Activated CD8-positive, alpha-beta memory T cell treated with anti-CD3 and anti-CD28 coated beads for 24 hours (primary cell): ENCODE measurements around the gene ATE1.
A peak's percentile ranks its signal among the peaks of the same experiment; 100 is the strongest.
"Not testable (repeated sequence)": the region's sequence is repeated elsewhere in the genome, so short reads cannot be mapped to it uniquely, and the experiment has no call there.

Source experiments
- DNase-seq: peaks from one replicate; pipeline ENCODE4 v3.0.0-alpha.2; 2020

ATE1 gene

DNA sequence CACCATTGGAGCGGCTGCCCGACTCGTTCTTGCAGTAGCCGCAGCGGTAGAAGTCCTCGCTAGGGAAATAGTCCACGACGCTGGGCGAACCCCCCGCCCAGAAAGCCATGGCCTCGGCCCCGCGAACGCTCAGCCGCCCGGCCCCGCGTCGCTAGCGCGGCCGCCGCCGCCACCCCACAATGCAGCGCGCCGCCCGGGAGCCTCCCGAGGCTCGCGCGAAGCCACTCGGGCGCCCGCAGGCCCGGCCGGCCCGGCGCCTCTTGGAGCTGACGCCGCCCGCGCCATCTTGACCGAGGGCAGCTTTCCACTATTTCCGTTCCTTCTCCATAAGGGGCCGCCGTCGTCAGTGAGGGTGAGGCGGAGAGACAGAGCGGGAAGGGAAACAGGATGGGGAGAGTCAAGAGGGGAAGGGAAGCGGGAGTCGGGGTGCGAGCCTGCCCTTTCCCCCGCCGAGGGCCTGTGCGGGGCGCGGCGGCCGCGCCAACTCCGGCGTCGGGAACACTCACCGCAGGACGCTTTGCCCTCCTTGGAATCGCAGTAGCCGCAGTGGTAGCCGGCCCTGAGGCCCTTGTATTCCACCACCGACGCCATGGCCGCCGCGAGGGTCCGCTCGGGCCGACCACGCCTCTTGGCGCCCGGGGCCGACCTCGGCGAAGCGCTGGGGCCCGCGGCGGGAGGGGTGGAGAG, at the start of gene ATE1:
TSS of gene ATE1 (minus strand) at position 191 of the 687 bp plus-strand sequence. CDS start at position 109, 82 bp downstream.
- DNase-seq: peak; percentile 92

DNA sequence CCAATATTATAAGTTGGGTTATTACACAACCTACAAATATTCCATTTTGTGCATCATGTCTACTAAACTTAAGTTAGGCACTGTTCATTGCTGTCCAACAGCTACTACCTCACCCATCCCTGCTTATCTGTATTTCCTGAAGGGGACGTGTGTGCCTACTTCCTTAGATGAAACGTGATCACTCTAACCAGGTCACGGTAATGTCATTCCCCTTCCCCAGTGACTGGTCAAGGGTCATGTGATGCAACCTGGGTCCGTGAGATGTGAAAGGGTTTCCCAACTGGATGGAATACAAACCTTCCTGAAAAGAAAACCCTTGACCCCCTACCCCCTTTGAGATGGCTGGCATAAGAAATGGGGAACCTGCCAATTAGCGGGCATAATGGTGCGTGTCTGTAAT, 48.8 kb upstream of the ATE1 start:
- DNase-seq: no peak

DNA sequence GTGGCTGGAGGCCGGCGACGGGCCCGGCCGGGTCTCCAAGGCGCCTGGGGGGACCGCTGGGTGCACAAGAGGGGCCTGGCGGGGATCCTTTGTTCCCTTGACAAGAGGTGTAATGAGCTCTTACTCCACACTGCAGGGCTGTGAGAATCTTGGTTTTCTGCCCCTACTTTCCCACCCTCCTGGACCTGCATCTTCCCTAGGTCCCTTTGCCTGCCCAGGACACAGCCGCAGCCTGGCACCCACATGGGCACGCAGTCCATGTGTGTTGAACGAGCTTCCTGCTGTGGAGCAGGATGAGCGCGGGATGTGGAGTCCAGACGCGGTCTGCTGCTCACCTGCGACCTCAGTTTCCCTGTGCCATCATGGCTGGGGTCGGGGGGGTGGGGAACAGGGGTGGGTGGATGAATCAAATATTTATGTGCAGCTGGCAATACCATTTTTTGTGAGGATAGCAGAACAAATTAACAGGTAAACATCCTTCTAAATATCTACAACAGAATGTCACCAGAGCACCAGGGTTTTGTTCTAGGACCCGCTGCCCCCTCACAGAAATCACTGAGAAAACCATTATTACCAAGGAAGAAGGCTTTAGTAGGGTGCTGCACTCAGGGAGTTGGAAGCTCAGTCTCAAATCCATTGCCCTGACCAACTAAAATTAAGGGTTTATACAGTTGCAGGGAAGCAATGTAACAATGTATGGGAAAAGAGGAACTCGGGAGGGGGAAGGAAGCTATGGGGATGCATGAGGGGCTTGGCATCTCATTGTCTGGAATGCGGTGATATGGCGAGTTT, 47.7 kb upstream of the ATE1 start:
- DNase-seq: no peak

DNA sequence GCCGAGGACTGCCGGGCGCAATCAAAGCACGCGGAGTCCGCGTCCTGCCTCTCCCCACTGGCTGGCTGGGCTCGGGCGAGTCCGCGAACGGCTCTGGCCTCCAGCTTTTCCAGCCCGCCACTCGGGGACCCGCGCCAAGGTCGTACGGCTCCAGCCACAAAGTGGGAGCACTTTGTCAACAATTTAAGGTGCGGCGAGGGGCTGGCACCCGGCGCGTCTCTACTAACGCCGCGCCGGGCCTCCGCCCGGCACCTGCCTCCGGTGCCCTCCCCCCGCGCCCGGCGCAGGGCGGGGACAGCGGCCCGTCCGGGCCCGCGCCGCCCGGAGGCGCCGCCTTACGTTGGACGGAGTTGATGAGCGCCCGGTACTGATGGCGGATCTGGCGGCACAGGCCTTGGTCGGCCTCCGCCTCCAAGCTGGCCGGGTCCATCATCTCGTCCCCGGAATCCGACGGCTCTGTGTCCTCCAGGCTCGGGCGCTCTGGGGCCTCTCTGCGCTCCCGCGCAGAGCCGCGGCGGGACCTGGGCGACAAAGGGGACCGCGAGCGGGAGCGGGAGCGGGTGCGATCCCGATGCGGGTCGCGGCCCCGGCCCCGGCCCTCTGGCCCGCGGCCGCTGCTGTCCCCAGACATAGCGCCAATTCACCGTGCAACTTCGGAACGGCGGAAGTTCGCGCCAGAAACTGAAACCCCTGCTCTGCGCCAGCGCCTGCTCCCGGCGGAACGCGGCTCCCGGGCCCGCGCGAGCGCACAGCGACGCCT, 46.9 kb upstream of the ATE1 start, which contains the start of gene NSMCE4A:
TSS of gene NSMCE4A (minus strand) at position 683 of the 760 bp plus-strand sequence. CDS start at position 631, 52 bp downstream.
- peak; percentile 90 for DNase-seq

DNA sequence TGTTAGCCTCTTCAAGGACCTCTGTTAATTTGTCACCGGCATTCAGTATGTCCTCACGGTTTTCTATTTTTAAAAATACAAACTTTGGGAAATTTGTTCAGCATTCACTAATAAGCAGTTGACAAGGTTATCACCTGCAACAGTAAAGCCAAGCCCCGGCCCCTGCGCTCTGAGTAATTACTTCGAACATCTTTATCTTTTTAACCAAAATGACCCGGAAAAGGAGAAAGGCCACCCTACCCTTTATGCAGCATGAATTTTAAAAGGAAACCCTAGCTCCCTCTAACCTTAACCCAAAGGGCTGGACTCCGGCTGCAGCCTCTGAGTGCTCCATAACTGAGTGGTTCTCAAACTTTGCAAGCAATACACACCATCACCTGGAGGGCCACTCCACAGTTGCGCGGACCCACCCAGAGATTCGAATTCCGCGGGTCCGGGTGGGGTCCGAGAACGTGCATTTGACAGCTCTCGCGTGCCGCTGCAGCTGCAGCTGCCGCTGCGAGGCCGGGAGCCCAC, 46.2 kb upstream of the ATE1 start:
- DNase-seq: no peak

DNA sequence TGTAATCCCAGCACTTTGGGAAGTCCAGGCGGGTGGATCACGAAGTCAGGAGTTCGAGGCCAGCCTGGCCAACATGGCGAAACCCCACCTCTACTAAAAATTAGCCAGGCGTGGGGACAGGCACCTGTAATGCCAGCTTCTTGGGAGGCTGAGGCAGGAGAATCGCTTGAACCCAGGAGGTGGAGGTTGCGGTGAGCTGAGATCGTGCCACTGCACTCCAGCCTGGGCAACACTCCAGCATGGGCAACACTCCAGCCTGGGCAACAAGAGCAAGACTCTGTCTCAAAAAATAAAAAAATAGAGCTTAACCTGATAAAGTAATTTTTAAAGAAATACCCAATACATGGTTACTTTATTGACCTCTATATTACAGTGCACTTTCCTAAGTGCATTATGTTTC, 41.3 kb upstream of the ATE1 start:
- not testable (repeated sequence) for DNase-seq

DNA sequence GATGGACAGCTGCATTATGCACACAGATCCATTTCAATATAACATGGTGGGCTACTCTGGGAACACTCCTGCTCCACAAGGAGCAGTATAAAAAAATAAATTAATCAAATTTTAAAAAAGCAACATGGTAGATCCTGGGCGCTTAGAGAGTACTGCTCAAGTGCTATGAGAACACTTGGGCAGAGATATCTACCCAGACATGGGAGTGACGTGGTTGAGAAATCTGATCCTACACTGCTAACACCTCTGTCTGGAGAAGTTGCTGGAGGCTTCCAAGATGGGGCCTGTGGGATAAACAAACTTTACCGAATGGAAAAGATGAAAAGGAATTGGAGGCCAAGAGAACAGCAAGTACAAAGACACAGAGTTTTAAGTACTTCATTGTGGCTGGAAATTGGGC, 38.2 kb upstream of the ATE1 start:
- no peak for DNase-seq

DNA sequence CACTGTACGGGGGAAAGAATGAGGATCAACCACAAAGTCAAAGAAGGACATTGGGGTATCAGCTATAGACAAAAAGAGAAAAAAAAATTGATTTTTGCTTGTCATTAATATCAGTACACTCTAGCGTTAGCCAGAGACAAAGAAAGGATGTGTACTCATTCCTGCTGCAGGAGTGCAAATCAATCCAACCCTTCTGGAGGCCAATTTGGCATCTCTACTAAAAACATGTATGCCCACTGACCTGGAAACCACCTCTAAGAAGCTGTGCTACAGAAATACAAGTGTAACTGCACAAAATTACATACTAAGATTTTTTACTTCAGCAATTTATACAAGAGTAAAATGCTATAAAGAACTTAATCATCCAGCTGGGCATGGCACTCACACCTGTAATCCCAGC, 33.6 kb upstream of the ATE1 start:
- no peak for DNase-seq

DNA sequence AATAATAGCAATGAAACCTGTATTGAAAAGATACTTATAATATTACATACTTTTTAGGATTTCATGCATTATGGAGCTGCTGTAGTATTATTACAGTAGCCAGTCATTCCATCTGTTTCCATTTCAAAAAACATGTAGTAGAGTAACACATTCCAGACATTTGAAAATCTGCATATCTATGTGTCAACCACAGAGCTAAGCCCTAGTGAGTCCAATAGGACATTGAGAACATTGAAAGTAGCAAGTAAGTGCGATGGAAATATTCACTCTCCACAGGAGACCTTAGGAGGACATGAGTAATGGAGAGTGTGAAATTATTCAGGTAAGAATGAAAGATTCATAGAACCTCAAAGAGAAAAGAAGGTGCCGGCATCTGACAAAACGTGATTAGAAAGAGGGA, 31.8 kb upstream of the ATE1 start:
- DNase-seq: no peak

DNA sequence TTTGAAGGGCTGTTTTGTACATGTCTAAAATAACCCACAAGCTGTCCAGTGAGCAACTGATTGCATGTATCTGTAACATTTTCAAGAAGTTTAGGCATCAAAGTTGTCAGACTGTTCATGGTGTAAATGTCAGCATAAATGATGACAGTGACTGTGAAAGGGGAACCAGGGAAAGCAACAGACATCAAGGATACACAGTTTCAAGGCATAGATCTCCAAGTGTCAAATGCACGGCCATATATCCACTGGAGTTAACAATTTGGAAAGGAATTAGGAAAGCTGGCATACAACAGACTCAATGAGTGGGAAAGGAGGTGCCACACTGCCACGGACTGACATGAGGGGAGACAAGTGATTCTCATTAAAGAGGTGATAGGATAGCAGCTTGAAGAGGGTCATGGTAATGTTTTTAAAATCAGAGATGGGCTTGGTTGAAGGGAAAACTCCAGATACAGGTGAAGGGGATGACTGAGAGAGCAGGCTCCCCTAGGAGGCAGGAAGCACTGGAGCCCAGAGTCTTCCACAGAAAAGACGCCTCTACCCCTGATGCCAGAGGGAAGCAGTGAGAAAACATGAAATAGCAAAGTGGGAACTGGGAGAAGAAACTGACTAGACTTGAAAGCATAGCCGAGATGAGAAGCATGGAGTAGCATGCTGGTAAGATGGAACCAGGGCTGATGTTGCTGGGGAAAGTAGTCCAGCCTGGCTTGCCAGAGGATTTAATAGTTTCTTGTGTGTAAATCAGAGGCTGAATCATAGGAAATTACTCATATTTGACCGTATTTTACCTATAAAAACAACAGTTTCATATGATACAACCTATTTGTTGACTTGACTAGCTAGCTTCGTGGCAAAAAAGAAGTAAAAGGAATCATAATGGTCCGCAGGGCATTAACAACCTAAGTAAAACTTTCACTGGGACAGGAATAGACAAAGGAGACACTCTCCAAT, 28.6 kb upstream of the ATE1 start:
- no peak for DNase-seq

DNA sequence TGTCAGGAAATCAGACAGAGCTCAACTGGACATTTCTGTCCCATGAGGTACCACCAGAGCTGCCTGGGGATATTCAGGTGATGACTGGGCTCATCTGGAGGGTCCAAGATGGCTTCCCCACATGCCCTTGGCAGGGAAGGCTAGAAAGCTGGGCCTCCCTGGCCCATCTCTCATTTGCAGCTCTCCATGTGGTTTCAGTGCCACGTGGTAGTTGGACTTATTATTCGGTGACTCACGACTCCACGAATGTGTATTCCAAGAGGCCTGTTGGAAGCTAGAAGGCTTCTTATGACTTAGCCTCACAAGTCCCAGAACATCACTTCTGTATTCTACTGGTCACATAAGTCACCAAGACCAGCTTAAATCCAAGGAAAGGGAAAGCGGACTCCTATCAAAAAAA, 24.4 kb upstream of the ATE1 start:
- DNase-seq: no peak

DNA sequence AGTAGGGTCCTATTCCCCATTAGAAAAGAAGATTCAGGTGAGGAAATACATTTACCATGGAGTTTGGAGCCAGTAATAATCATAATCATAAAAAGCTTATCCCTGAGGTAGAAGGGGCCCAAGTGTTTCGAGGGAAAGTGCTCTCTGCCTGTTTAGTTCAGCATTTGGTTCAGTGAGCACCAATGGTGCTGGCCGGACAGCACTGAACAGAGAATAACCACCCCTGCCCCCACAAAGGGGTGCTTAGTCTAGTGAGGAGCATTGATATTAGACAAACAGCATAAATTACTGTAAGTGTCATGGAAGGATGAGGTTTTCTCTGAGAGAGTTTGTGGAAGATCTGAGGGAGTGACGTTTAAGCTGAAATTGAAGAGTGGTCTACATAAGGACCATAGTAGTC, 21.6 kb upstream of the ATE1 start:
- no peak for DNase-seq

DNA sequence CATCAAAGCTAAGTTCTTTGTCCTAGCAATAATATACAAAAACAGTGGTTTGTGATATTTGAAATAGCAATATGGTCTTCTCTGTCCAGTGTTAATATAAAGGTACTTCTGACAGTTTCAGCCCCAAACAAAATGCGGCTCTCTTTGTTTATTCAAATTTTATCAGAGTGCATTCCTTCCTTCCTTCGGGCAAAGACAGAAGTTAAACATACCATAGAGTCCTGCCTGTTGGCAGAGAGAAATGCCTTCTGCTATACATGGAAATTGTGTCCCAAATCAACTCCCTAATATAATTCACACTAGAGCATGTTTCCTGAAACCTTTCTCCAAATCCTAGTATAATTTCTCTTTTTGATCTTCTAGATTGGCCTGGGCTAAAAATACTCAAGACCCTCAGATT, 21.2 kb upstream of the ATE1 start:
- no peak for DNase-seq

DNA sequence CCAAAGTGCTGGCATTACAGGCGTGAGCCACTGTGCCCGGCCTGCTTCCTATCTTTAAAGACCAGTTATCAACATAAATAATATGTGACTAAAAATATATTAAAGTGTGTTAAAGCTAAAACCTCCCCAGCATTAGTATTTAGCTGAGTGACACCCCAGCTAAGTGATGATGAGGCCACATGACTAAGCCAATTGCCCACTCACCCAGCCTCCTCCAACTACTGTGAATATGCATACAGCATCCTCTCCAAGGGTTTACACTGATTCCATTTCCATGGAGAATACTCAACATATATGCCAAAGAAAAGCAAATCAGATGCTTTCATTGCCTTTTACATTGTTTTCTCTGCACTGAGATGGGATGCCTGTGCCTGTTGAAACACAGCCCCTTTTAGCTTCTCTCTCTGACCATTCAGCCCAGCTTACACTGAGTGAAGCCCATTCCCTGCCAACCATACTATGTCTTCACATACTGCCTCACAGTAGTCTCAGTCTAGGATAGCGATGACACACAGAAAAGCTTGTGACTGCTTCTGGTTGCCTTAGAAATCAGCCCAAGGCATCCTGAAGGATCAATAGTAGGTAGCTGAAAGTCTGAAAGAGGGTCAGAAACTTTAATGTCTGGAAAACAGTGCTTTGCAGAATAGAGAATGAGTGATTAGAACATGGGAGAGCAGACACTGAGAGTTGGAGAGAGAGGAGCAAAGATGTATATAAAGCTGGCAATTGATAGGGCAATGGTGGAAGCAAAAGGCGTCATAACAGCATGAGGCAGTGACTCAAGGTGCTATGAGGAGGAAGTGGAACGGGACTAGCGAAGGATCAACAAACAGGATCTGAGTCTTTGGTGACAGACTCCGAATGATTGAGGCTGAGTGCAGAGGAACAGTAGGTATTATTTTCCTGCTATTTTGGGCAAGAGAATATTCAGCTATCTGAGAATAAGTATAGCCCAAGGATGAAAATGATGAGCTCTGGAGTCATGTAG, 19.8 kb upstream of the ATE1 start:
- no peak for DNase-seq

DNA sequence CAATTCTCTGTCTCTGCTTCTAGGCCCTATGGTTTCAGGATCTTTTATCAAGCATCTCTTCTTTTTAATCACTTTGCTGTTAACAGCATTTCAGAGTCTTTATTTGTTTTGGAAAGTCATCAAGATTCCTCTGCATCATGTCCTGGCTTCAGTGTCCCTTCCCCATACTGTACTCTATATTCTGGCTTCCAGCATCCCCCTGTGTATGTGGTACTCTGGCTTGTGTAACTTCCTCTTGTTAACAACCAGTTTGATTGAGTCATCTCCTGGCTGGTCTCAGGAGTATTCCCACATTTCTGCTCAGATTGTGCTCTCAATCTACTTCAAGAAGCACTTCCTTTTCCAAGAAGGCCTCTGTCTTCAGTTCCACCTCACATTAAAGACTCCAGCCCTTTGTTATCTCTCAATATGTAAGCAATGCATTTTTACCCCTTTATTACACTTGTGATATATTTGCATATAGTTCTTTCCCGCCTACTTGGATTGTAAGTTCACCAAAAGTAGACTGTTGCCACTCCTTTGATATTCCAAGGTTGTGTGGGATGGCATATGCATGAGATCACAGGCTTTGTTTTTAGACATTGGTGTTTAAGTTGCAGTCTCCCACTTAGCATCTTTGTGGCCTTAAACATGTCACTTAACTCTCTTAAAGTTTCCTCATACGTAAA, 15.1 kb upstream of the ATE1 start:
- DNase-seq: no peak

DNA sequence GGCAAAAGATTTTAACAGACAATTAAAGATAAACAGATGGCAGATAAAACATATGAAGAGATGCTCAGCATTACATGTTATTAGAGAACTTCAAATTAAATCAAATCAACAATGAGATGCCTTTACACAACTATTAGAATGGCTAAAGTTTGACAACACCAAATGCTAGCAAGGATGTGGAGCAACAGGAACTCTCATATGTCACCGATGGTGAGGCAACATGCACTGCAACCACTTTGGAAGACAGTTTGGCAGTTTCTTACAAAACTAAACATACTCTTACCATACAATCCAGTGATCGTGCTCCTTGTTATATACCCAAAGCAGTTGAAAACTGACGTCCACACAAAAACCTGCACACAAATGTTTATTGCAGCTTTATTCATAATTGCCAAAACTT, 13.7 kb upstream of the ATE1 start:
- no peak for DNase-seq

DNA sequence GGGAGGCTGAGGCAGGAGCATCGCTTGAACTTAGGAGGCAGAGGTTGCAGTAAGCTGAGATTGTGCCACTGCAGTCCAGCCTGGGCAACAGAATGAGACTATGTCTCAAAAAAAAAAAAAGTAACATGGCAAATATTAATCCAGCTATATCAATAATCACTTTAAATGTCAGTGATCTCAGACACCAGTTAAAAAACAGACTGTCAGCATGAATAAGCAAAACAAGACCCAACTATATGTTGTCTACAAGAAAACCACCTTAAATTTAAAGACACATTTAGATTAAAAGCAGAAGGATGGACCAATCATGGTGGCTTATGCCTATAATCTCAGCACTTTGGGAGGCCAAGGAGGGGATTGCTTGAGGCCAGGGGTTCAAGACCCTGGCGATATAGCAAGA, 8.5 kb upstream of the ATE1 start:
- DNase-seq: no peak

DNA sequence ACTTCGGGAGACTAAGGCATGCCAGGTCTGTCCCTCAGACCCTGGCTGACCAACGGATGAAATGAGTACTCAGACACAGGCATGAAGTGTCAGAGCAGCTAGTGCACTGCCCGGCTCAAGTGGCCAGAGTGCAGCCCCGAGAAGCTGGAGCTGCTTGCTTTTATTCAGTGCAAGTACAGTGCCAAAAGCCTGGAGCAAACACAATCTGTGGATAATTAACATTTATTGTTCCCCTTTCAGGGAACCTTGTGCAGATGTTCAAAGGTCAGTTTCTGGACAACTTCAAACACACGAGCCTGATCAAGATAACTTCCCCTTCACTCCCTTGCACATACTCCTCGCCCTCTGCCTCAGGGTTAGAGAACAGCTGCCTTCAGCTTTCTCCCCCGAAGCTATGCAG, 7.9 kb upstream of the ATE1 start:
- no peak for DNase-seq

DNA sequence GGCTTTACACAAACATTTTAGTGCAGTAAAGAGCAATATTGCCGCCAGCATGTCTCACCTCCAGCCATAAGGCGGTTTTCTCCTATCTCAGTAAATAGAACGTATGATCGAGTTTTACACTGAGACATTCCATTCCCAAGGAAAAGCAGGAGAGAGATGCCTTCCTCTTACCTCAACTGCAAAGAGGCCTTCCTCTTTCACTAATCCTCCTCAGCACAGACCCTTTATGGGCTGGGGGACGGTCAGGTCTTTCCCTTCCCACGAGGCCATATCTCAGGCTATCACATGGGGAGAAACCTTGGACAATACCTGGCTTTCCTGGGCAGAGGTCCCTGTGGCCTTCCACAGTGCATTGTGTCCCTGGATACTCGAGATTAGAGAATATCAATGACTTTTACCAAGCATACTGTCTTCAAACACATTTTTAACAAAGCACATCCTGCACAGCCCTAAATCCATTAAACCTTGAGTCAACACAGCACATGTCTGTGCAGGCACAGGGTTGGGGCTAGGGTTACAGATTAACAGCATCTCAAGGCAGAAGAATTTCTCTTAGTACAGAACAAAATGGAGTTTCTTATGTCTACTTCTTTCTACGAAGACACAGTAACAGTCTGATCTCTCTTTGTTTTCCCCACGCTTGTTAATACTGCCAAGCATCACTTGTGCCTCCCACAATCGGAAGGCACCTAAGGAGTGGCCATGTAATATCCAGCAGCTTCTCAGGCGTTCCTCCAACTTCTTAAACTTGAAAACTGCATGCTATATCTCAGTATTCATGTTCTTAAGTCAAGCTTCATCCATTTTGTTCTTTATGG, 2.6 kb upstream of the ATE1 start:
- DNase-seq: not testable (repeated sequence)
